Activated CD4-positive, alpha-beta T cell treated with anti-CD3 and anti-CD28 coated beads, Interleukin-2, amount 50 U/mL, for 1 hour (primary cell): ENCODE results near the gene B3GNT3.
"Not testable (repeated sequence)": the region's sequence is repeated elsewhere in the genome, so short reads cannot be mapped to it uniquely, and the experiment has no call there.

Experiments used
- DNase-seq: peaks from one replicate; pipeline ENCODE4 v3.0.0-alpha.2; 2020

B3GNT3 gene

GRCh38 chr19:17767559-17767958 lies 27.4 kb upstream of the B3GNT3 start:
- no peak for DNase-seq

GRCh38 chr19:17770613-17771012 lies 24.3 kb upstream of the B3GNT3 start:
- no peak for DNase-seq

- DNase-seq, result no peak
These were observed 22.8 kb upstream of the B3GNT3 start for GRCh38 chr19:17772172-17772571.

- DNase-seq, result peak; percentile 34
These were observed 19.6 kb upstream of the B3GNT3 start for GRCh38 chr19:17775245-17775927.

GRCh38 chr19:17775991-17776803 lies 18.7 kb upstream of the B3GNT3 start:
- no peak for DNase-seq

GRCh38 chr19:17777840-17778239 lies 17.1 kb upstream of the B3GNT3 start:
- not testable (repeated sequence) for DNase-seq

GRCh38 chr19:17778251-17778967 lies 16.5 kb upstream of the B3GNT3 start:
- peak; percentile 29 for DNase-seq

GRCh38 chr19:17778968-17779929 lies 15.7 kb upstream of the B3GNT3 start:
- DNase-seq, result no peak

- DNase-seq, result no peak
These were observed 14.2 kb upstream of the B3GNT3 start for GRCh38 chr19:17780781-17781180.

- DNase-seq, result not testable (repeated sequence)
These were observed 11.2 kb upstream of the B3GNT3 start for GRCh38 chr19:17783721-17784120.

GRCh38 chr19:17784201-17785008 lies 10.5 kb upstream of the B3GNT3 start:
- peak; percentile 74 for DNase-seq

- no peak for DNase-seq
These were observed 7.5 kb upstream of the B3GNT3 start for GRCh38 chr19:17787274-17787913.

GRCh38 chr19:17788632-17789031 lies 6.3 kb upstream of the B3GNT3 start:
- no peak for DNase-seq

GRCh38 chr19:17790059-17790780 lies 4.7 kb upstream of the B3GNT3 start:
- DNase-seq, result no peak

- DNase-seq, result no peak
These were observed 567 bp upstream of the B3GNT3 start for GRCh38 chr19:17794412-17794730.

- DNase-seq, result no peak
These were observed 538 bp downstream of the B3GNT3 start for GRCh38 chr19:17795495-17795856.

- no peak for DNase-seq
These were observed 1.3 kb downstream of the B3GNT3 start for GRCh38 chr19:17796013-17796837.

- no peak for DNase-seq
These were observed 2.0 kb downstream of the B3GNT3 start for GRCh38 chr19:17796838-17797423.
